BE2C (cell line): ENCODE data around the gene MSLN.

Experiments
- DNase-seq: peaks from one replicate; pipeline ENCODE4 v3.0.0-alpha.2; 2020
- H3K27me3 ChIP-seq: fragments of 250-450 bp; sonication (Bioruptor Pico); 2 replicates; pipeline ENCODE4 v1.5.1; 2020; ENCODE audit warnings: mild to moderate bottlenecking
- H3K36me3 ChIP-seq: fragments of 250-450 bp; sonication (Bioruptor Pico); 2 replicates; pipeline ENCODE4 v1.5.1; 2020; ENCODE audit warnings: mild to moderate bottlenecking
- H3K4me1 ChIP-seq: fragments of 250-450 bp; sonication (Bioruptor Pico); 2 replicates; pipeline ENCODE4 v1.5.1; 2020
- H3K4me3 ChIP-seq: 2 replicates; pipeline ENCODE4 v1.5.1; 2011; ENCODE audit warnings: low read depth, low read length
- H3K9me3 ChIP-seq: fragments of 250-450 bp; sonication (Bioruptor Pico); 2 replicates; pipeline ENCODE4 v1.5.1; 2020
- TF ChIP-seq, protein P1 (sequence below): IDR thresholded peaks from 2 replicates; pipeline ENCODE4 v1.5.1; 2012; ENCODE audit warnings: mild to moderate bottlenecking, low read depth, low read length

The MSLN gene

DNA sequence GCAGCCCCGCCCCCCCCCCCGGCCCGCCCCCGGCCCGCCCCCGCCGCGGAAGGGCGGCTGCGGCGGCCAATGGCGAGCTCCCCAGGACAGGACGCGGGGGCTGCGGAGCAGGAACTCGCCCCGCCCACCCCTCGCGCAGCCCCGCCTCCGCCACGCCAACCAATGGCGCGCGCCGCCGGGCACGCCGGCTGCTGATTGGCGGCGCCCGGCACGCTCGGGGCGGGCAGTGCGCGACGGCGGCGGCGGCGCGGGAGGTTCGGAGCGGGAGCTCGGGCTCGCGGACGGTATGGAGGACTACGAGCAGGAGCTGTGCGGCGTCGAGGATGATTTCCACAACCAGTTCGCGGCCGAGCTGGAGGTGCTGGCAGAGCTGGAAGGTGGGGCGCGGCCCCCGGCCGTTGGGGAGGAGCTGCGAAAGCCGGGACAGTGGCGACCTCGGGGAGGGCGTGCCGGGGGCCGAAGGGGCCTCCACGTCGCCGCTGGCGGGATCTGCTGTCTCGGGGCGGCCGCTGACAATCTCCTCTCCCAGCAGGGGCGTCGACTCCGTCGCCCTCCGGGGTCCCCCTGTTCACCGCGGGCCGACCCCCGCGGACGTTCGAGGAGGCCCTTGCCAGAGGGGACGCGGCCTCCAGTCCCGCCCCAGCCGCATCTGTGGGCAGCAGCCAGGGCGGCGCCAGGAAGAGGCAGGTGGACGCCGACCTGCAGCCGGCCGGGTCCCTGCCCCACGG, 28.0 kb downstream of the MSLN start, which contains the start of gene CHTF18:
Gene CHTF18, plus strand, starts transcription at position 222 of the 728 bp plus-strand sequence. Its CDS starts 65 bp downstream, at position 287.
- Histone ChIP-seq H3K36me3 (peaks cover 43% of the 10 kb centered on the region), H3K4me1 (peaks cover 3% of the 10 kb centered on the region; the same call in 1 of the 2 replicates), H3K27me3 (no peaks in the 10 kb centered on the region), H3K4me3 (peak within 1 kb of the TSS; percentile 90), H3K9me3 (no peaks in the 10 kb centered on the region)
- DNase-seq = peak; percentile 94
- TF ChIP-seq, protein P1, sequence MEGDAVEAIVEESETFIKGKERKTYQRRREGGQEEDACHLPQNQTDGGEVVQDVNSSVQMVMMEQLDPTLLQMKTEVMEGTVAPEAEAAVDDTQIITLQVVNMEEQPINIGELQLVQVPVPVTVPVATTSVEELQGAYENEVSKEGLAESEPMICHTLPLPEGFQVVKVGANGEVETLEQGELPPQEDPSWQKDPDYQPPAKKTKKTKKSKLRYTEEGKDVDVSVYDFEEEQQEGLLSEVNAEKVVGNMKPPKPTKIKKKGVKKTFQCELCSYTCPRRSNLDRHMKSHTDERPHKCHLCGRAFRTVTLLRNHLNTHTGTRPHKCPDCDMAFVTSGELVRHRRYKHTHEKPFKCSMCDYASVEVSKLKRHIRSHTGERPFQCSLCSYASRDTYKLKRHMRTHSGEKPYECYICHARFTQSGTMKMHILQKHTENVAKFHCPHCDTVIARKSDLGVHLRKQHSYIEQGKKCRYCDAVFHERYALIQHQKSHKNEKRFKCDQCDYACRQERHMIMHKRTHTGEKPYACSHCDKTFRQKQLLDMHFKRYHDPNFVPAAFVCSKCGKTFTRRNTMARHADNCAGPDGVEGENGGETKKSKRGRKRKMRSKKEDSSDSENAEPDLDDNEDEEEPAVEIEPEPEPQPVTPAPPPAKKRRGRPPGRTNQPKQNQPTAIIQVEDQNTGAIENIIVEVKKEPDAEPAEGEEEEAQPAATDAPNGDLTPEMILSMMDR = no peak

DNA sequence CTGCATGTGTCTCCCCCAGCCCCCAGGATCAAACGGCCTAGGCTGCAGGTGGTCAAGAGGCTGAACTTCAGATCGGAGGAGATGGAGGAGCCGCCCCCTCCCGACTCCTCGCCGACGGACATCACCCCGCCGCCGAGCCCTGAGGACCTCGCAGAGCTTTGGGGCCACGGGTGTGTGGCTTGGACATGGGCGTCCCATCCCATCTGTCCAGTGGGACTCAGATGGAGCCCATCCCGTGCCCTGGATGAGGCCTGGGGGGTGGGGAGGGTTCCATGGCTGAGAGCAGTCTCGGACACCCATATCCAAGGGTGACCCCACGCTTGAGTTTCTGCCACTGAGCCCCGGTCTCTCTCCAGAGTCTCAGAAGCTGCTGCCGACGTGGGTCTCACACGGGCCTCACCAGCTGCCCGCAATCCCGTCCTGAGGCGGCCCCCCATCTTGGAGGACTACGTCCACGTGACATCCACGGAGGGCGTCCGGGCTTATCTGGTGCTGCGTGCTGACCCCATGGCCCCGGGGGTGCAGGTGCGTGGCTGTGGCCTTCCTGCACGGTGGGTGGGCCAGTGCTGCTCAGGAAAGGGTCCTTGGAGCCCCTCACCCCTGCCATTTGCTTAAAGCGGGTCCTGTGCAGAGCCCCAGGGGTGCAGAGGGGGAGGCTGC, 28.8 kb downstream of the MSLN start:
- no peaks in the 10 kb centered on the region for H3K27me3 ChIP-seq
- H3K36me3 ChIP-seq = peaks cover 43% of the 10 kb centered on the region
- TF ChIP-seq, protein P1 = no peak
- peak overlapping the region; percentile 71 for H3K4me3 ChIP-seq
- H3K9me3 ChIP-seq = no peaks in the 10 kb centered on the region
- DNase-seq = no peak
- H3K4me1 ChIP-seq = no peaks in the 10 kb centered on the region

DNA sequence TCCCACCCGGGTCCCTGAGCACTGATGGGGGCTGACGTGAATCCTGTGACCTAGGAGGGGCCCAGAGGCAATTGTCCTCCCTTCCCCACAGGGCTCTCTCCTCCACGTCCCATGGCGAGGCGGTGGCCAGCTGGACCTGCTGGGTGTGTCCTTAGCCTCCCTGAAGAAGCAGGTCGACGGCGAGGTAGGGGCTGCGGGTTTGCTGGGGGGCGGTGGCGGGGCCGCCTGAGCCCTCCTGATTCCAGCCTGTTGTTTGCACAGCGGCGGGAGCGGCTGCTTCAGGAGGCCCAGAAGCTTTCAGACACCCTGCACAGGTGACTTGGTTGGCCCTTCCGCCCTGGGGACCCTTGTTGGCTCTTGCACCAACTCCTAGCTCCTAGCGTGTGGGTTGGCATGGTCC, 29.6 kb downstream of the MSLN start:
- no peak for DNase-seq
- Histone ChIP-seq H3K4me3 (no peak overlapping the region), H3K27me3 (no peaks in the 10 kb centered on the region), H3K9me3 (no peaks in the 10 kb centered on the region), H3K4me1 (no peaks in the 10 kb centered on the region), H3K36me3 (peaks cover 38% of the 10 kb centered on the region)
- TF ChIP-seq, protein P1 = no peak

DNA sequence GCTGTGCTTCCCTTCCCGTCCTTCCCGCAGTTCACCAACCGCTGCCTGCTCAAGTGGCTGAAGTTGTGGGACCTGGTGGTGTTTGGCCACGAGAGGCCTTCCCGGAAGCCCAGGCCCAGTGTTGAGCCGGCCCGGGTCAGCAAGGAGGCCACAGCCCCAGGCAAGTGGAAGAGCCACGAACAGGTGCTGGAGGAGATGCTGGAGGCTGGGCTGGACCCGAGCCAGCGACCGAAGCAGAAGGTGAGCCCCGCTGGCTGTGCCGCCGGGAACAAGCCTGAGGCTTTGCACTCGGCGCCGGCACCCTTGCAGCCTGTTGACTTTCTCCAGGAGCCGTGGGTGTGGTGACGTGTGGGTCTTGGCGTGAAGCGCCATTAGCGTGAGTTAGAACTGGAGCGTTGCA, 30.6 kb downstream of the MSLN start:
- Histone ChIP-seq H3K4me3 (no peak overlapping the region), H3K4me1 (no peaks in the 10 kb centered on the region), H3K36me3 (peaks cover 35% of the 10 kb centered on the region), H3K9me3 (no peaks in the 10 kb centered on the region), H3K27me3 (no peaks in the 10 kb centered on the region)
- DNase-seq = no peak
- TF ChIP-seq, protein P1 = no peak

DNA sequence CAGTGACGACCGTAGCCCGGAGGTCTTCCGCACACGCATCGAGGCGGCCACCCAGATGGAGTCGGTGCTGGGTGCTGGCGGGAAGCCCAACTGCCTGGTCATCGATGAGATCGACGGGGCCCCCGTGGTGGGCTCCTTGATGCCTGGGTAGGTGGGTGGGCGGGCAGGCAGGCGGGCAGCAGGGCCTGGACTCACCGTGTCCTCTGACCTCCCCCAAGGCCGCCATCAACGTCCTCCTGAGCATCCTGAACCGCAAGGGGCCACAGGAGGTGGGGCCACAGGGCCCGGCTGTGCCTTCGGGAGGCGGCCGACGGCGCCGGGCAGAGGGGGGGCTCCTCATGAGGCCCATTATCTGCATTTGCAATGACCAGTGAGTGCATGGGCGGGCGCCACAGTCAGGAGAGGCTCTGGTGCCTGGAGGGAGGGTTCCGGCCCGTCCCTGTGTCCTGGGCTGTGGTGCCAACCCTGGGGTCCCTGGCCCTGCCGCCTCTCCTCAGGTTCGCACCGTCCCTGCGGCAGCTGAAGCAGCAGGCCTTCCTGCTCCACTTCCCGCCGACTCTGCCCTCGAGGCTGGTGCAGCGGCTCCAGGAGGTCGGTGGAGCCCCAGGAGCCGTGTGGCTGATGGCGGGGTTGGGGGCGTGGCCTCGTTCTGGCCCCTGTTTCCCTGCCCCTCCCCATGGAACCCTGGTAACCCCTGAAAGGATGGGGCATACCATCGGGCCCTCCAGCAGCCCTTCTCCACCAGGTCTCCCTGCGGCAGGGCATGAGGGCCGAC, 31.9 kb downstream of the MSLN start:
- Histone ChIP-seq H3K4me3 (no peak overlapping the region), H3K4me1 (no peaks in the 10 kb centered on the region), H3K9me3 (no peaks in the 10 kb centered on the region), H3K27me3 (no peaks in the 10 kb centered on the region), H3K36me3 (peaks cover 27% of the 10 kb centered on the region)
- DNase-seq = no peak
- TF ChIP-seq, protein P1 = no peak
